A673 (cell line): ENCODE data around the gene CS.
"Not testable (repeated sequence)": the region's sequence is repeated elsewhere in the genome, so short reads cannot be mapped to it uniquely, and the experiment has no call there.

Experiments
- CTCF ChIP-seq: fragments of 300-800, 200-600 bp; sonication (generic); conservative IDR thresholded peaks from 2 replicates; pipeline ENCODE4 v1.5.1; 2017; ENCODE audit warnings: low read depth, mild to moderate bottlenecking, antibody characterized with exemption, low read length, moderate library complexity, mixed read lengths
- EZH2 ChIP-seq: fragments of 200-600 bp; sonication (generic); IDR thresholded peaks from 2 replicates; pipeline ENCODE4 v1.6.1; 2017; ENCODE audit warnings: borderline replicate concordance, low read depth, mild to moderate bottlenecking, mixed read lengths, antibody characterized with exemption, low read length; ENCODE audit not compliant: poor library complexity, severe bottlenecking

GRCh38 chr12:56335527-56335926 is 35.4 kb upstream of the CS start:
- TF ChIP-seq CTCF, EZH2: not testable (repeated sequence)
